GM18508 (cell line): ENCODE results near the gene CPT1B.

Experiments
- ATAC-seq: cut with Tn5 transposase; IDR thresholded peaks from one replicate; pipeline ENCODE4 v1.9.1; 2021; ENCODE audit warnings: moderate number of reproducible peaks; ENCODE audit not compliant: insufficient read depth, unreplicated experiment

CPT1B gene

DNA sequence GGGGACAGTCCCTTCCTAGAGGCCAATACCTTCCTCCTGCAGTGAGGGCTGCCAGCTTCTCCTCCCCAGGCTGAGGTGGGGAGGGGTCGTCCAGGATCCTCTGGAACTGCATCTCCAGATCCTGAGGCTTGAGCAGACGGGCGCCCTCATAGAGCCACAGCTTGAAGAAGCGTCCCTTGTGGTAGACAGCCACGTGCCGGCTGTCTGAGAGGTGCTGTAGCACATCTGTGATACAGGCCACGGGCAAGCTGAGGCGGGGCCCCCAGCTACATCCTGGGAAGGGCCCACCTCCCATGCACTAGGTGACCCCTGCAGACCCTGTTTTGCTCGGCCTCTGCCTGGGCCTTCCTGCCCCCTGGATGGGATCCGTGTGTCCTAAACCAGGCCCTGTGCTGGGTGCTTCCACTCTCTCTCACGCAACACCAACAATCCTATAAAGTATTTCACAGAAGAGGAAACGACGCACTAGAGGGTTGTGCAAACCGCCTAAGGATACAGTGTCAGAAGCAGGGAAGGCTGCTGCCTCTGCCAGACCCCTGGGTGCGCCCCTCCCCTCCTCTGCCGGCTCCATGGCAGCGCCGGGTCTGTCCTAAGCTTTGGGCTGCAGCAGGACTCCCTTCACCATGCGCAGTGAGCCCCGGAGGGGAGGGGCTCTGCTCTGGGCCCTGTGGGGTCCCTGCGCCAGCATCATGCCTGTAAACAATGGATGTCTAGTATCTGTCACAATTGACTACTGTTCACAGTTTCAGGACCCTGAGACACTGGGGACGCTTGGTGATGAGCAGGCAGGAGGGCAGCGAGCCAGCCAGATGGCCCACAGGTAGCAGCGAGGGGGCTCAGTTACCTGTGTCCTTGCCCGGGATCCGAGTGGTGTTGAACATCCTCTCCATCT, 4.5 kb downstream of the CPT1B start:
- no peak for ATAC-seq

DNA sequence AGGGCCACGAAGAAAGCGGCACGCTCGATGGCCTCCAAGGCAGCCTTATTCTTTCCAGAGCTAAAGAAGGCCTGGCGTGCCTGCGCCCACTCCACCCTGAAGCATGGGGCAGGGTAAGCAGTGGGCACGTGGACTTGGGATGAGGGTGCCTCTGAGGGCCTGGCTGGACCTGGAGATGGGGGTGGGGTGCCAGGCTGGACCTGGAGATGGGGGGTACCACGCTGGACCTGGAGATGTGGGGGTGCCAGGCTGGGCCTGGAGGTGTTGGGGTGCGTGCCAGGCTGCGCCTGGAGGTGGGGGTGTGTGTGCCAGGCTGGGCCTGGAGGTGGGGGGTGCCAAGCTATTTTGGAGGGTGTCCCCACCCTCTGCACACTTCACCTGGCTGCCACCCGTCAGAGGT, 5.3 kb downstream of the CPT1B start:
- no peak for ATAC-seq

DNA sequence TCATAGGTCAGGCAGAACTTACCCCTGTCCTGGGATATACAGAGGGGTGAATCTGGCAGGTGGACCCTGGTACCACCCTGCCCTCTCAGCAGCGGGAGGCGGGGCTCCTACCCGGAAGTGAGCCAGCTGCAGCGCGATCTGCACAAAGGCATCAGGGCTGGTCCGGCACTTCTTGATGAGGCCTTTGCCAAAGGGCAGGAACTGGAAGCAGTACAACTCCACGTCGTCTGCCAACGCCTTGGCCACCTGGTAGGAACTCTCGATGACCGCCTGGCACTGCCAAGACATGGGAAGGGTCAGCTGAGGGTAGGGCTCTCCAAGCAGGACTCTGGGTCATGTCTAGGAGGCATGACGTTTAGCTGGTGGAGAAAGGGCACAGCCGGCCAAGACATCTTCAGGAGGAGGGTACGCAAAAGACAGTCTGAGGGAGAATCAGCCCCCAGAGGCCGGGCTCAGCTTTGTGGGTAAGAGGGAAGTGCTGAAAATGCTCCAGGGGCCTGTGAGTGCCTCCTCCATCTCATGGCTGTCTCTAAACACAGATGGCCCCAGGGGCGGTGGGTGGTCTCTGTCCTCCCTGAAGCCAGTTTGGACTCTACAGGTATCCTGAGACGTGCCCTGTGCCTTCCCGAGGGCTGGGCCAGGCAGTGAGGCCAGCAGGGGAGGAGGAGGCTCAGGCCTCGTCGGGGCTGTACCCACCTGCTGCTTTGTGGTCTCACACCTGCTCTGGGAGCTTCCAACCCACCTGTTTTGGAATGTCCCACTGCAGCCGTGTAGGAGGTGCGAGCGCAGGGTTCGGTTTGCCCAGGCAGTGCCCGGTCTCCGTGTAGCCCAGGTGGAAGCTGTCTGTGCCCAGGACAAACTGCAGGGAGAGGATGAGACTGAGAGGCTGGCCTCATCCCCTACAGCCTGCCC, 6.7 kb downstream of the CPT1B start:
- ATAC-seq = no peak

DNA sequence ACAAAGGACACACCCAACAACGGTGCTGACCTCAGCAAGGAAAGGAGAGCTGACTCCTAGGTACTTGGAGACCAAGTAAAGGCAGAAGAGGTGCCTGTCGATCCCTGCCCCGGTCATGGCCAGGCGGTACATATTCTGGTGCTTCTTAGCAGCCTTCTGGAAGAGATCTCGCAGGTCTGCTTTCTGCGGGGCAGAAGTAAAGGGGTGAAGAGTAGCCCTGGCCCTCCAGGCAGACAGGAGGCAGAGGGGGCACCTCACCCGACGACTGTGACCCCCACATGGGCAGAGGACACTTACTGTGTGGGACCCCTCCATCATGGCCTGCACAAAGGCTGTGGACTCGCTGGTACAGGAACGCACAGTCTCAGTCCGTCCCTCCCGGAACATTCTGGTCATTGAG, 7.4 kb downstream of the CPT1B start:
- ATAC-seq = no peak

DNA sequence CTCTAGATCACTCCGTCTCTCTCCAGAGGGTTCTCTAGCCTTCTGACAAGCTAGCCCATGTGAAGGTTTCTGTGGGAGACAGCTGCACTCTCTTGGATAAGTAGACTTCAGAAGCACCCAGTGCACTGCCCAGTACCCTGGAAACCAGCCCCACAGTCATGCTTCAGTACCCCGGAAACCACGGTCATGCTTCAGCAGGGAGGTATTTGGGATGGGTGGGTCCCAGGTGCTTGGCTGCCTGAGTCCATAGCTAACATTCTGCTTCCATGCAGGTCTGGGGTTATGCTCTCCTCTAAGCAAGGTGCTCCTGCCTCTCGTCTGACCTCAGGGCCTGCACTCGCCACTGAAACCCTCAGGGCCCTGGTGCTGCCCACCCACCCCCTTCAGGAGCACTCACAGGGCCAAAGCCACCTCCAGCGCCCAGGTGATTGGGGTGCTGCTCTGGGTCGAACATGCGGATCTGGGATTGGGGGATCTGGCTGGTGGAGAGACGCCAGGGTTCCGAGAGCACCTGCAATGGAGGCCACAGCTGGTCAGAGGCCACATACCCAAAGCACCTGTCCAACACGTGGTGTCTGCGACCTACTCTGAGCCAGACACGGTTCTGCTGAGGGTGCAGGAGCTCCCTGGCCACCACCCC, 8.2 kb downstream of the CPT1B start:
- ATAC-seq = no peak

DNA sequence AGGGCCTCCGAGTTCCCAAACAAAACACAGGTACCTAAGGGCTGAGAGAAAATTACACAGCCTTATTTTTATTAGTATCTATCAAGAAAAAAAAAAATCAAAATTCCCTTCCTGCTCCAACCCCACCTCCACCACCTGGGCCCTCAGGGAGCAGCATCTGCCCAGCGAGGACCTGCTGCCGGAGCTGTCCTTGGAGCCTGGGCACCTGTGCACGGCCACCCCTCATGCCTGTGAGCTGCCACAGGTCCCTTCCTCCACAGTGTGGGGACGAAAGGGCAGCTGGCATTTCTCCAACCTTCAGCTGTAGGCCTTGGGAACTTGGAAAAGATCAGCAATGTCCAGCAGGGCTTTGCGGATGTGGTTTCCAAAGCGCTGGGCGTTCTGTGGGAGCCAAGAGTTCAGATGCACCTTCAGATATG, 9.2 kb downstream of the CPT1B start:
- no peak for ATAC-seq

DNA sequence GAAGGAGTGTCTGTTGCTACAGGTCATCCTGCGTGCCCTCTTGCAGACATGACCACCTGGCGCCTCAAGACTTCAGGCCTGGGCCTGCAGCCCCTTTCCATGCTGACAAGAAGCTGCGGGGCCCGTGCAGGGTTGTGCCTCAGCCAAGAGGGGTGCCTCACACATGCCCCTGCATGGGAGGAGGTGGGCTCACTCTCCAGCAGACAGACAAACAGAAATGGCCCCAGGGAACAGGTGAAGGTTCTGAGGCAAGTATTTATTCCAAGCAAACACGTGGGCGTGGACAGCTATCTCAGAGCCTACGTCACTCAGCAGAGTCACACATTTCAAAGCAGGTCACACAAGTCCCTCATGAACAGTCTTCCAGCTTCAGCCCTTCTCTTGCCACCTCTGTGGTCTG, 9.6 kb downstream of the CPT1B start:
- ATAC-seq = no peak

DNA sequence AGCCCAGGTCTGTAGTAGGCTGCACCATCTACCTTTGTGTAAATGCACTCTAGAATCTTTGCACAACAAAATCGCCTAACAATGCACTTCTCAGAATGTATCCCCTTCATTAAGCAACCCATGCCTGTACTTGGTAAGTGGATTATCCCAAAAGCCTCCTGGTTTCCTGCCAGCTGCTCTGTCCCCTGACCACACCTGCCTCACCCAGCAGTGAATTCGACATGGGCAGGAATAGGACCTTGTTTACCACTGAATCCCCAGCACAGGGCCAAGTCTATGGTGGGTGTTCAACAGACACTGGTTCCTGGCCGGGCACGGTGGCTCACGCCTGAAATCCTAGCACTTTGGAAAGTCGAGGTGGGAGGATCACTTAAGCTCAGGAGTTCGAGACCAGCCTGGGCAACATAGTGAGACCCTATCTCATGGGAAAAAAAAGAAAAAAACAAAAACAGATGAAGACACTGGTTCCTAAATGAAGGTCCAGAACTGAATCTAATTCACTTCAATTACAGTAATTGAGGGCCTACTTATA, 10.4 kb downstream of the CPT1B start:
- no peak for ATAC-seq

DNA sequence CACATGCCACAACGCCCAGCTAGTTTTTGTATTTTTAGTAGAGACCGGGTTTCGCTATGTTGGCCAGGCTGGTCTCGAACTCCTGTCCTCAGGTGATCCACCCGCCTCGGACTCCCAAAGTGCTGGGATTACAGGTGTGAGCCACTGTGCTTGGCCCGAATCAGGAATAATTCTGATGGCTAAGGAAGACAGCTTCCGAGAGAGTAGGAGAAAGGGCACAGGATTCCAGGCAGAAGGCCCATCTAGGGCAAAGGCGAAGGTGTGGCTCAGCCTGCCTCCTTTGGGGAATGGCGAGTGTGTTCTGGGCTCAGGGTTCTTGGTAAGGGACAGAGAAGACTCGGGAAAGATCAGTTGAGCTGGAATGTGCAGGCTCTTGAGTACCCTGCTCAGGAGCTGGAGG, 13.9 kb downstream of the CPT1B start:
- no peak for ATAC-seq

DNA sequence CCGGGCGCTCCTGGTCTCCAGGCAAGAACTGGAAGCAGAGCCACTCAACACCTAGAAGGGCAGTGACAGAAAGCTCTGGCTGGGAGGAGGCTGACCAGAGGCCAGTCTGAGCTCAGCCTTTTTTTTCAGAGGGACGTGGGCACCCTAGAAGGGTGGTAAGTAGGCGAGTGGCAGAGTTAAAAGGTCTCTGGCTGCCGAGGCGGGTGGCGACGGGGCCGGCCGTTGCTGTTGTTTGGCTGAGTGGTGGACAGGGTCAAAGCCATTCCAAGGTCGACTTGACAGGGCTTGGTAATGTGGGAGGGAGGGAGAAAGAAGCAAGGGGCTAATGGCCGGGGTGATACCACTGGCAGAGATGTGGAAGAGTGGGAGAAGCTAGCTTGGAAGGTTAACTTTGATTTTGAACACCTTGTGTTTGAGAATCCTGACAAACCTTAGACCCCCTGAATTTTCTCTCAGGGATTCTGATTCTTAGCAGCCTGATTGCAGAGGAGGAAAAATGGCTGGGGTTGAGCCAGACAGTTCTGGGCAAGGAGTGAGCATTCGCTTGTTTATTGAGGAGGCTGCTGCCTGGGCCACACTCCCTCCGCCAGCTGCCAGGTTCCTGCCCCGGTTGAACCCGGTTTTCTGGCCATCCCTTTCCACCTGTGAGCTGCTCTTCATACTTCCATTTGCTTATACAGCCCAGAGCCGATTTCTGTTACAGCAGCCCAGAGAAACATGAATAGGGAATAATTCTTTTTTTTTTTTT, 14.6 kb downstream of the CPT1B start:
- no peak for ATAC-seq

DNA sequence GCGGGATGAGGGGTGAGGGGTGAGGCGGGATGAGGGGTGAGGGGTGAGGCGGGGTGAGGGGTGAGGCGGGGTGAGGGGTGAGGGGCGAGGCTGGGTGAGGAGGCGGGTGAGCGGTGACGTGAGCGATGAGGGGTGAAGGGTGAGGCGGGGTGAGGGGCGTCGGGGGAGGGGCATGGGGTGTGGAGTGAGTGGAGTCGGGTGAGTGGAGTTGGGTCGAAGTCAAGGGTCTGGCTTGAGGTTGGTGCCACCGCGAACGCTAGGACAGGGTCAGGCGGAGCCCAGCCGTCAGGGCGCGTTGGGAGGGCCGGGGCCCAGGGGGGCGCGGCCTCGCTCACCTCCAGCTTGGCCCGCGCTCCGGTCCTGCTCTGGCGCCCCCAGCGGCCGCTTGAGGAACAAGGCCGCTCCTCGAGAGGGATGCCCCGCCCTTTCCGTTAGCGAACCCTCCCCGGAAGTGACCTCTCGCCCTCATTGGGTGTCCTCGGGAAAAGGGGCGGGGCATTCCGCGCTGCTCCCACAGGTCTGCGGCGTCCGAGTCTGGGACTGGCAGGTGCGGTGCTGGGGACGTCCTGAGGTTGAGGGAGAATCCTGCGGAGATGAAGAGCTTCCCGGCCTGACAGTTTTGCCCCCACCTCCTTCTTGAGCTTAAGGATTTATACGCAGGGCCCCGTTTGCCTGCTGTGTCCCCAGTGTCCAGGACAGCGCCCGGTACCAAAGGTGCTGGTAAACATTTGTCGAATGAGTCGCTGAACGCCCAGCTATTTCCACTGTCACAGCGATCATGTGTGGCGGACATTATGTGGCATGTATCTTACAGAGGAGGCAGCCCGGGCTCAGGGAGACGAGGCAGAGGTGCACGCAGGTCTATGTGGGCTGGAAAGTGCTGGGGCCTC, 15.5 kb downstream of the CPT1B start, which contains the start of gene SYCE3:
TSS of gene SYCE3 (minus strand) at position 397 of the 890 bp plus-strand sequence. CDS start 6,514 bp downstream, outside the sequence.
- peak; percentile 58 for ATAC-seq

DNA sequence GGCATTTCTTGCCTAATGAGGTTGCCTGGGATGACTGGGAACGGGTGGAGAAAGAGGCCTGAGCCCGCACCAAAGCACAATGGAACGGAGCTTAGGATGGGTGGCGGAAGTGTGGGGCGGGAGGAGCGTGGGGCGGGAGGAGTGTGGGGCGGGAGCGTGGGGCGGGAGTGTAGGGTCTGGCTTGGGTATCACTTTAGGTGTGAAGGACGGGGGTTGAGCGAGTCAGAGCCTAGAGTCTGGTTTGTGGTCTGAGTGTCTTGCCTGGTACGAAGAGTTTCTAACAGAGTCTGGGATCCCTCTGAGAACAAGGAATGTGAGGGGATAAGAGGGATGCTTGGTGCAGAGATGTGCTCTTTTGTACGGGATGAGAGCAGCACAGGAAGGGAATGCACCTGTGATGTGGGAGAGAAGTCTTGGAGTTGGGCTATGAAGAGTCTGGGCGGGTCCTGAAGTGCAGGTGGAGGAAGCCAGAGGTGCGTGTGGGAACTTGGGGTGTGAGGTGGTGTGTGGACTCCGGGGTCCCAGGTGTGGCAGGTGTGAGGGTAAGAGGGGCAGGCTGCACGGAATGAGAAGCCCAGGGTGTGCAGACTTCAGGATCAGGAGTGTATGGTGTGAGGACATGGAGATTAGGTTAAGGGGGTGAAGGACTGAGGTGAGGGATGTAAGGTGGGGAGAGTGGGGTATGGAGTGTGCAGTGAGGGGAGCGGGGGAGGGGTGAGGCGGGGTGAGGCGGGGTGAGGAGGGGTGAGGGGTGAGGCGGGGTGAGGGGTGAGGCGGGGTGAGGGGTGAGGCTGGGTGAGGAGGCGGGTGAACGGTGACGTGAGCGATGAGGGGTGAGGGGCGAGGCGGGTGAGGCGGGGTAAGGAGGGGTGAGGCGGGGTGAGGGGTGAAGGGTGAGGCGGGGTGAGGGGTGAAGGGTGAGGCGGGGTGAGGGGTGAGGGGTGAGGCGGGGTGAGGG, 16.5 kb downstream of the CPT1B start:
- no peak for ATAC-seq

DNA sequence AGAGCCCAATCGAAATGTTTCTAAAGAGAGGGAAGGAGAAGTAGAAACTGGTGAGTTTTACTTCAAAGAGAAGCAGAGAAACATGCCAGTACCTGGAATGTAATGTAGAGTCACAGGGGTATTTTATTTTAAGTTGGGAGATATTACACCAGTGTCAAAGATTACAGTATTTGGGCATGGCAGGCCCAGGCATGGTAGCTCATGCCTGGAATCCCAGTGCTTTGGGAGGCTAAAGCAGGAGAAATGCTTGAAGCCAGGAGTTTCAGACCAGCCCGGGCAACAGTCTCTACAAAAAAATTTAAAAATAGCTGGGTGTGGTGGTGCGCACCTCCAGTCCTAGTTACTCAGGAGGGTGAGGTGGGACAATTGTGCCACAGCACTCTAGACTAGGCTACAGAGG, 18.2 kb downstream of the CPT1B start:
- ATAC-seq = no peak

DNA sequence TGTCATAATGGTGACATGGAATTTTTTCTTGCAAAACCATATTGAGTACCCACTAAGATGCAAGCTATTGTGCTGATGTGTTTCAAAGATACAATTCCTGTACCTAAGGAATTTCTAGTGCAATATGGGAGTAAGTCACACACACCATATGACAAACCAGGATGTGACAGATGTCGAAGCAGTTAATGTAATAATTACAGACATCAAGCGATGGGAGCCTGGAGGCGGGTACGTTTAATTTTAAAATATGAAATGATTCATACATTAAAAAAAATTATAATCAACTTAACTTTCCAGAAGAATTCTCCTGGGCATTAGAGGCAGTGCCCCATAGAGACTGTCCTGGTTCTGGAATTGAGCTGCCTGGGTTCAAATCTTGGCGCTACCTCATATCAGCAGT, 21.5 kb downstream of the CPT1B start:
- ATAC-seq = no peak

DNA sequence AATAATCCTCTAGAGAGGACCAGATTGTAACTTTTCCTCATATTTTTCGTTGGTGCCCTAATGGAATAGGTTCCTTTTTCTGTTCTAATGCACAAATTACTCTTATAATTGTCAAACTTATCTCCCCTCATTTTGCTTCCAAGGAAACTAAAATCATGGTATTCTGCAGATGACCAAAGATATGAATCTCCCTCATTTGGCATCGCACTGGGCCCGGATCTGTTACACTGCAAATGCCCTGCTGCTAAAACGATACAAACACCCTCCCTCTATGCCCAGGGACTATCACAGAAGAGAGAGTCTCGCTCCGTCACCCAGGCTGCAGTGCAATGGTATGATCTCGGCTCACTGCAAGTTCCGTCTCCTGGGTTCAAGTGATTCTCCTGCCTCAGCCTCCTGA, 24.9 kb downstream of the CPT1B start:
- ATAC-seq = no peak

DNA sequence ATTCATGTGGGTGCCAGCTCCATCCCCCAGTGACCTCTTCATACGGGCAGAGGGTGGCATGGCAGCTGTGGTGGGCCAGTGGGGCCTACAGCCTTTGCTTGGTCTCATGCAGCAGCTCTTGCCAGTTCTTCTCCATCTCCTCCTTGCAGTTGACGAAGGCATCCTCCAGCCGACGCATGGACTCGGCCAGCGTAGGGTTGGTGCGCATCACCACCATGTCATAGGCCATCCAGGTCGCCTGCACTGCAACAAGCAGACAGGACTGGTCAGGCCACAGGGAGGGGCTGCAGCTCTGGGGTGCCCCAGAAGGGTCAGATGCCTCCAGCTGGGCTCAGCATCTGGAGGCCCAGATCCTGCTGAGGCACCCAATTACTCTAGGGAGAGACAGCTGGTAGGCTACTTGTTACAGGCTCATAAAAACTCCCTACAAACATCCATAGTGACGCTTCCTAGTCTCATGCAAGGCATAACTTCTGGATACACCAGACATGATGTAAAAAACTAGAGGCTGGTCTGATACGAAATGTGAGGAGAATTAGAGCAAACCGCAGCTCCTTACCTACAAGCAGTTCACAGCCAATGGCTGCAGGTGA, 27.0 kb downstream of the CPT1B start:
- ATAC-seq = no peak

DNA sequence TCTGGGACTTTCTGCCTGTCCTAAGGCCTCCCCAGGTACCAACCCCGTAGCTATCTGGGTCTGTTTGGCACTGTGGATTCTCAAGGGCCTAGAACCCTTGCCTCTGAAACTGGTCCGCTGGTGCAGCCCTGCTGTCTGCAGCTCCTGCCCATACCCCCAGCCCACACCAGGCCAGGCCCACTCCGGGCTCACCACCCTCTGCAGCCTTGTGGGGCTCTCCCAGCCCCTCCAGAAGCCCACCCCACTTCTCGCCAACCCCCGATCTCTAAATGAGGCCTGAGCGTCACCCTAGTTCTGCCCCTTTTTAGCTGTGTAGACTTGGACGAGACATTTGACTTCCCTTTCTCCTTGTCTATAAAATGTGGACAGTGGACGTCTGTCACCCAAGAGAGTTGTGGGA, 27.8 kb downstream of the CPT1B start:
- ATAC-seq = no peak
